Measurements from ENCODE around the gene TBX2.

DNA sequence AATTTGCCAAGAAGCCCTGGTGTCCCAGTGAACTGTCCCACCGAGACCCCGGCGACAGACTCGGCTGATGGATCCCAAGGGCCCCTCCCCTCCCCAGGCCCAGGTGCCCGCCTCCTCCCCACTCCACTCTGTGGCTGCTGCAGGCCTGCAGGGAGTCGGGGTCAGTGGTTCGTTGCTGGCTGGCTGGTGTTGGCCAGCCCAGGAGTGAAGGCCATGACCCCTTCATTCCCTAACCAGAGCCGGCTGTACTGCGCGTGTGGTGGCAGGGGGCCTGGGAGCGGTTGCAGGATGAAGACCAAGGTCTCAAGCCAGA lies 9.2 kb upstream of the TBX2 start:
- TF ChIP-seq POLR2A (IDR thresholded peaks at IDR 0.05) (no peak), POLR2AphosphoS5 (IDR thresholded peaks at IDR 0.05; ENCODE audit: insufficient read depth in 1 of 2, low read depth in 1 of 2) (no peak)
- TF ChIP-seq, protein P1, sequence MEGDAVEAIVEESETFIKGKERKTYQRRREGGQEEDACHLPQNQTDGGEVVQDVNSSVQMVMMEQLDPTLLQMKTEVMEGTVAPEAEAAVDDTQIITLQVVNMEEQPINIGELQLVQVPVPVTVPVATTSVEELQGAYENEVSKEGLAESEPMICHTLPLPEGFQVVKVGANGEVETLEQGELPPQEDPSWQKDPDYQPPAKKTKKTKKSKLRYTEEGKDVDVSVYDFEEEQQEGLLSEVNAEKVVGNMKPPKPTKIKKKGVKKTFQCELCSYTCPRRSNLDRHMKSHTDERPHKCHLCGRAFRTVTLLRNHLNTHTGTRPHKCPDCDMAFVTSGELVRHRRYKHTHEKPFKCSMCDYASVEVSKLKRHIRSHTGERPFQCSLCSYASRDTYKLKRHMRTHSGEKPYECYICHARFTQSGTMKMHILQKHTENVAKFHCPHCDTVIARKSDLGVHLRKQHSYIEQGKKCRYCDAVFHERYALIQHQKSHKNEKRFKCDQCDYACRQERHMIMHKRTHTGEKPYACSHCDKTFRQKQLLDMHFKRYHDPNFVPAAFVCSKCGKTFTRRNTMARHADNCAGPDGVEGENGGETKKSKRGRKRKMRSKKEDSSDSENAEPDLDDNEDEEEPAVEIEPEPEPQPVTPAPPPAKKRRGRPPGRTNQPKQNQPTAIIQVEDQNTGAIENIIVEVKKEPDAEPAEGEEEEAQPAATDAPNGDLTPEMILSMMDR (IDR thresholded peaks at IDR 0.05), result no peak
